HG03558 (cell line): Measurements from ENCODE around the gene NPFF.
A peak's percentile ranks its signal among the peaks of the same experiment; 100 is the strongest.
"Not testable (repeated sequence)": the region's sequence is repeated elsewhere in the genome, so short reads cannot be mapped to it uniquely, and the experiment has no call there.

Experiments used
- ATAC-seq: cut with Tn5 transposase; IDR thresholded peaks from one replicate; pipeline ENCODE4 v1.9.1; 2021; ENCODE audit warnings: moderate number of reproducible peaks; ENCODE audit not compliant: unreplicated experiment; ENCODE audit errors: extremely low read depth

NPFF gene

GRCh38 chr12:53498235-53498630, 9.1 kb downstream of the NPFF start:
- ATAC-seq = no peak

GRCh38 chr12:53497461-53497860, 9.8 kb downstream of the NPFF start:
- ATAC-seq = no peak

DNA sequence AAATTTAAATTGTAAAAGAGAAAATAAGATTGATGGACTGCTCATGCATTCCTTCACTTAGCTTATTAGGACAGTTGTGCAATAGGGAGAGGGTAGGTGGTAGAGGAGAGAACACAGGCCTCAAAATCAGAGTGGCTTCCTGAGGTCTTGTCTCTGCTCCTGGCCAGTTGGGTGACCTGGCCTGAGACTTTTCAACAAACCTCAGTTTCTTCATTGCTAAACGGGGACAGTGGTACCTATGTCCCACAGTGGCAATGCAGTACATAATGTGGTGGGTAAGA, 10.6 kb downstream of the NPFF start:
- ATAC-seq = no peak

DNA sequence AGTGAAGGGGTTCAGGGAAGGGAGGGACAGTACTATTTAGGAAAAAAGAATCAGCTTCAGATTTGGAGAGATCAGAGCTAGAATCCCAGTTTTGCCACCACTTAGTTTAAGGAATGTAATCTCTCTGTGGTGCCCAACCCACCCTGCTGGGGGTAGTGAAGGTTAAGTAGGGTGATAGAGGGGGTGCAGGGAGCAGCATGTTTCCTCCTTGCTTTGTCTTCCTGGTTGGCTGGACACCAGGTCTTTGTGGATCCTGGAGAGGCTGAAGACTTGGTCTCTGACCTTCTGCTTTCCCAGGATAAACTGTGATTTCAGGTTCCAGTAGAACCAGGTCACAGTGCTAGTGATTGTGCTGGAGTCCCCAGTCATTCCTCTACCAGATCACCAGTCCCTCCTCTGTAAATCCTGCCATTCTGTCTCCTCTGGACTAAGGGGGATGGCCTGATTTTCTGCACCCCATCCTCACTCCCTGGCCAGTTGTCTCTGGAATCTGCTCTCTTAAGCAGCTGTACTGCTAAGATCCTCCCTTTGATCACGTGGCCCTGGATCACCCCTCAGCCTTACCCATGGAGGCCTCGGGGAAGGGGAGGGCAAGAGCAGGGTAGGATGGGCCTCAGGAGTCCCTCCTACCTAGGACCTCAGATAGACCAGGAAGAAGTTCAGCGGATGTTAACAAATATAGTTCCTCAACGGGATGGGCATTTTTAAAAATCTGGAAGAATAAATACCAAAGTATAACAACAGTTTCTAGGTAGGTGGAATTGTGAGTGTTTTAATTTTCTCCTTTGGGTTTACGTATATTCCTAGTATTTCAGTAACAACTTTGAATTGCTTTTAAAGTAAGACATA, 11.2 kb downstream of the NPFF start:
- ATAC-seq = no peak

DNA sequence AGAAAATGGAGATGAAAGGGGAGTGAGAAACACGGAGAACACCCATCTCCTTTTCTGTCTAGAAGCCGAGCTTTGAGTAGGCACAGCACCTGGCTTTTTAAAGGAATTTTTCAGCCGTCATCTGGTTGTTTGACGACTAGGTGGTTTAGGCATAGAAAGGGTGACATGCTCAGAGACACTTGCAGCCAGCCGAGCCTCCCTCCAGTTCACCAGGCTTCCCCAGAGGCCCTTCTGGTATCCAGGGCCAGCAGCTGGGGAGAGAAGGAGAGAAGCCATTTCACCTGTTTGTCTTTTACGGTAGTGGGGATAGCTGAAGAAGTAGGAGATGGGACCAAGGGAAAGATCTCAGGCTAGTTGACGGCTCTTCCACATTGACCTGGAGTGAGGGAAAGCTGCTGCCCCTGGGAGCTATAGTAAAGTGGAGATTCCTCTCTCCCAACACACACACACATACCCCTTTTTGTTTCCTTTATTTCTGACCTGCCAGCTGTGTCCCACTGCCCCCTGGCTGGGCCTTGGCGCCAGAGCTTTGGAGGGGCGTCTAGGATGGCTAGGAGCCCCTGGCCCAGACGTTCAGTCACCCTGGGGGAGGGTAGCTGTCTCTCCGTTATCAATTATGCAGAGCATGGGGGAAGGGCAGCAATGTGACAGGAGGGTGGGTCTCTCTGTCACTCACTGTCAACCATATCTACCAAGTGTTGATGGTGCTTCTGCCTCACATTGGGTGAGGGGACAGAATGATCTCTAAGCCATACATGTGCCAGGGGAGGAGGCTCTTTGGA, 13.5 kb downstream of the NPFF start:
- no peak for ATAC-seq

GRCh38 chr12:53492830-53493609, 14.3 kb downstream of the NPFF start:
- peak; percentile 81 for ATAC-seq

DNA sequence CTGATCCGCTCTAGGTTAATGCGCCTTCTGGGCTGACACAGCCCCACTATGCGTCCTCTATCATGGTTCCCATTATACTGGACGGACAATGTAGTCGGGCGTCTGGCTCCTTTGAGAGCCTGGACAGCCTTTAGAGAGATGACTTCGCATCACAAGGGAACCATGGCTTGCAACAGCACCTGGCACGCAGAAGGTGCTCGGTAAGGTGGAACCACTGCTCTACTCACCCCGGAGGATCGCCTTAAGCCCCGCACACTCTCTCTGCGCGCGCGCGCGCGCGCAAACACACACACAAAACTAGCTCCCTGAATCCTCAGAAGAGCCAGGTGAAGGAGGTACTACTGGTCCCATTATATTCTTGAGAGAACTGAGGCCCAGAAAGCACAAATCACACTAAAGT, 15.1 kb downstream of the NPFF start:
- no peak for ATAC-seq

- no peak for ATAC-seq
These were observed 17.9 kb downstream of the NPFF start for GRCh38 chr12:53489242-53489864.

DNA sequence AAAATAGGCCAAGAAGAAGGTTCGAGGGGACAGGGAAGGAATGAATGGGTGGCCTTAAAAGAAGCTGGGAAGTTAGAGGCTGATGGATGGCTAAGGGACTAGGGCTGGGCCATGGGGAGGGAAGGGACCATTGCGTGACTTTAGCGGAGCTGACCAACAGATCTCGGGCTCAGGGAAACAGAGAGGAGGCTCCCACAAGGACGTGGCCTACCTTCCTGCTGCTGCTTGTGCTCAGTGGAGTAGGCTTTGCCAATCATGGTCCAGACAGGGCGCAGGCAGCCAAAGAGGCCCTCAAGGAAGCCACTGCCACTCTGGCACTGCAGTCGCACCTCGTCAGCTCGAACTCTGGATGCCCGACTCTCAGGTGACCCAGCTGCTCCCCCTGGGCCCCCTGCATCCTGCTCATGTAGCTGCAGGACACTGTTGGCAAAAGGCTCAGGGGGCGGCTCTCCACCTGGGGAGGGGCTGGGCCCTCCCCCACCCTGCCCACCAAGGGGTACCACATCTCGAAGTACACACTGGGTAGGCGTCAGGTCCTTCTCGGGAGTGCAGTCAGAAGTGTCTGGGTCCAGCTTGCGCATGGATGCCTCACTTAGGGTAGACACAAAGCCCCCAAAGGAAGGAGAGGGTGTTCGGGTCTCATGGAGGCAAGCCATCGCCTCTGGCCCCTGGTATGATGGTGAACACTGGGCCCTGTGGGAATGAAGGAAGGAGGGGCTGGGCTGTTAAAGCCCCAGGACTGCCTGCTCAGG, 20.4 kb downstream of the NPFF start:
- ATAC-seq = no peak

DNA sequence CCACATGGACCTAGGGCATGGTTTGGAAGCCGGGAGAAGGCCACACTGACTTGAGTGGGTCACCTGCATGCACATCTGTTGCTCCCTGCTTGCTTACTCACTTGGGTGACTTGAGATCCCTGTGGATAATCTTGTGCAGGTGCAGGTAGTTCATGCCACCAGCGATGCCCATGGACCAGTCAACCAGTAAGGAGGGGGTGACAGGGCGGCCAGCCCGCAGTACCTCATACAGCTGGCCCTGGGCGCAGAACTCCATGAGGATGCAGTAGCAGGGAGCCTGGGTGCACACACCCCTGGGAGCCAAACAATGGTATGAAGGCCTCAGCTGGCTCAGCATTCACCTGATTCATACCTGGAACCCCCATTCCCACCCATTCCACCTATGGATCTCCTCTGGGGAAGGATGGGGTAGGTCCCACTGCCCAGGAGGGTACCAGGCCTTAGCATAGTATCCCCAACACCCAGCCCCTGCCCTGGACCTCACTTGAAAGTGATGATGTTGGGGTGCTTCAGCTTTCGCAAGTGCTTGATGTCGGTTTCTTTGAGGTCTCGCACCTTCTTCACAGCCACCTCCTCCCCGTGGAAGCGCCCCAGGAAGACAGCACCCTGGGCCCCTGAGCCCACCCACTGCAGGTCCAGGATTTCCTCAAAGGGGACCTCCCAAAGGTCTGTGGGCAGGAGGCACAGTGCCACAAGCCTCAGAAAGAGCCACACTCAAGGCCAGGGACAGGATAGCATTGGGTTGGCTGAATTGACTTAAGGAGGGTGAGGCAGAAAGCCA, 21.1 kb downstream of the NPFF start:
- ATAC-seq = no peak

- ATAC-seq = no peak
These were observed 22.4 kb downstream of the NPFF start for GRCh38 chr12:53484686-53485575.

DNA sequence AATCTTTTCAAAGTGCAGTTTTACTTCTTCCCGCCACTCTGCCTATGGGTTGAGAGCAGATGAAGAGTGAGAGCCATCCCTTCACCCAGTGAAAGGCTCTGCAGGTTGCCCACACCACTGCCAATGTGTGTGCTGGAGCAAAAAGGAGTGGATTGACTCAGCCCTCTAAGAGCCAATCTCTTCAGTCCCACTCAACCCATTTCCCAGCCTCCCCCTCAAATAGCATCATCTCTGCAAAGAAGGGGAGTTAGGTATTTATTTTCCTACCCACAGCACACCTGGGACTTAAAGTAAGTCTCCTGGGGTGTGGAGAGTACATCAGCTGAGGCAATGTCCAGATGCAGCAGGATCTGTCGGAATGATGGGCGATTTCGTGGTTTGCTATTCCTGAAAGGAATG, 23.3 kb downstream of the NPFF start:
- ATAC-seq = no peak

- no peak for ATAC-seq
These were observed 23.9 kb downstream of the NPFF start for GRCh38 chr12:53483225-53483978.

DNA sequence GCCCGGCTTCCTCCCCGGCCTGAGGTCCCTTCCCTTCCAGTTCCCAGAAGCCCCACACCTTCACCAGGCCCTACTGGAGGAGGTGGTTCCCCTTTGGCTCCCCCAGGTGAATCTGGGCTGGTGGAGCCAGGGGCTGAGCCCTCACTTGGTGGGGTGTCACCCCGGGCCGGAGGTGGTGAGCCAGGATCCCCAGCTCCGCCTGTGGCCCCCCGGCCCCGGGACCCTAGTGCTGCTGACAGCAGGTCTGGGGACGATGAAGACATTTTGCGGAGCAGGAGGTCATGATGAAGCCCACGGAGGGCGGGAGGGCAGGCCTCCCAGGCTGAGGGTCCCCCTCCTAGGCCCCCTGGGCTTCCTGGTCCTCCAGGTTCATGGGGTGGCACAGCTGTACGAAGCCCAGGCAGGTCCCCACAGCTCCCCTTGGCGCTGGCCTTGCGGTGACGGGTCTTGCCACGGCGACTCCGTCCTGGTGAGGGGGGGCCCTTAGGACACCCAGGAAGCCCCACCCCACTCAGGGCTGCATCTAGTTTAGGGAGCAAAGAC, 24.6 kb downstream of the NPFF start:
- ATAC-seq = no peak

DNA sequence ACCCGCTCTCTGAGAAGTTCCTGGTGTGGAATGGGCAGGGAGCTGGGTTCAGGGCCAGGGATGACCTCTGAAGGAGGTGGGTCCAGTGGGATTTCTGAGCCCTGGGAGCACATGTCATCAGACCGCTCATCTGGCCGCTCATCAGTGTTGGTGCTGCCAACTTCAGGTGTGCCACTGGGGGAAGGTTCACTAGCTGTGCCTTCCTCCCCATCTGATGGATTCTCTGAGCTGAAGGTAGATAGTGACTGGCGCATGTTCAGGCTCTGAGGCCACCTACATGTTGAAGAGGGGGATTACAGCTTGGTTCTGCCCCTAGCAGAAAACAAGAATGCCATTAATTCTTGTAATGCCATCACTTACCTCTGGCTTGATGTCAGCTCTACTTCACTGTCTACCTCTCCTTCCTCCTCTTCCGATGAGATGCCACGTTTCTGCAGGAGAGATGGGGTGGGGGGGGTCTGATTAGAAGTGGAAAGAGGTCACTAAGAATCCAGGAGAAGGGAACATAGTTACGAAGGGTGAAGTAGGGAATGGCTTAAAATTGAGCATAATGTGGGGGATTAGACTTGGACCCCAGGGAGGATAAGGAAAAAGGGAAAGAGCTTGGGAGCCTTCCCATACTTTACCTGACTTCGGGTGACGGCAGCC, 25.2 kb downstream of the NPFF start:
- ATAC-seq = no peak

DNA sequence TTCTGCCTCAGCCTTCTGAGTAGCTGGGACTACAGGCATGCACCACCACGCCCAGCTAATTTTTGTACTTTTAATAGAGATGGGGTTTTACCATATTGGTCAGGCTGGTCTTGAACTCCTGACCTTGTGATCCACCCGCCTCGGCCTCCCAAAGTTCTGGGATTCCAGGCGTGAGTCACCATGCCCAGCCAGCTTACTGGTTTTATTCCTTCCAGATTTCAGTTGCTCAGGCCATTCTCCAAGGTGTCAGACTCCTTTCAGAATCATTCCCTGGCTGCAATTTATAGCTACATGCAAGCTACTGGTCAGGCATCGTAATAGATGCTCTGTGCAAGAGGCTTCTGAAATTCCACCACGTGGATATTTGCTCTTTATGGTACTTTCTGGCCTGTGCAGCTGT, 25.8 kb downstream of the NPFF start:
- not testable (repeated sequence) for ATAC-seq
